ENCODE data around the gene FANCD2.

DNA sequence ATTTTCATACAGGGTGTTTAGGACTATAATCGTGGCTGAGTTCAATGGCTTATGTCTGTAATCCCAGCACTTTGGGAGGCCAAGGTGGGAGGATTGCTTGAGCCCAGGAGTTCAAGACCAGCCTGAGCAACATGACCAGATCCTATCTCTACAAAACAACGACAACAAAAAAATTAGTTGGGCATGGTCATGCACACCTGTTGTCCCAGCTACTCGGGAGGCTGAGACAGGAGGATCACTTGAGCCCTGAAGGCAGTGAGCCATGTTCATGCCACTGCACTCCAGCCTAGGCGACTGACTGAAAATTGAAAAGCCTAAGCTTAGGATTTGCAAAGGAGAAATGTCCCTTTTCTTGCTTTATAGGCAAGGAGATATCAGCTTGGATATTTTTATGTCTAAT is 90.7 kb downstream of the FANCD2 start:
- TF ChIP-seq EGR1 (IDR thresholded peaks at IDR 0.05; ENCODE audit: low read depth in 2 of 2) (no peak), CTCF (IDR thresholded peaks at IDR 0.05; ENCODE audit: low read depth, low read length, missing input control) (no peak), HNF4G (IDR thresholded peaks at IDR 0.05) (no peak), TAF1 (conservative IDR thresholded peaks at IDR 0.05) (no peak), FOXA1 (IDR thresholded peaks at IDR 0.05) (no peak), MAX (IDR thresholded peaks at IDR 0.05) (no peak), JUND (IDR thresholded peaks at IDR 0.05) (no peak), ZBTB33 (IDR thresholded peaks at IDR 0.05) (no peak), GABPA (IDR thresholded peaks at IDR 0.05 in 1 of 2, conservative IDR thresholded peaks at IDR 0.05 in 1 of 2) (no peak), RAD21 (IDR thresholded peaks at IDR 0.05) (no peak), HNF4A (conservative IDR thresholded peaks at IDR 0.05) (no peak), SP1 (IDR thresholded peaks at IDR 0.05) (no peak)
- TF ChIP-seq, protein P1, sequence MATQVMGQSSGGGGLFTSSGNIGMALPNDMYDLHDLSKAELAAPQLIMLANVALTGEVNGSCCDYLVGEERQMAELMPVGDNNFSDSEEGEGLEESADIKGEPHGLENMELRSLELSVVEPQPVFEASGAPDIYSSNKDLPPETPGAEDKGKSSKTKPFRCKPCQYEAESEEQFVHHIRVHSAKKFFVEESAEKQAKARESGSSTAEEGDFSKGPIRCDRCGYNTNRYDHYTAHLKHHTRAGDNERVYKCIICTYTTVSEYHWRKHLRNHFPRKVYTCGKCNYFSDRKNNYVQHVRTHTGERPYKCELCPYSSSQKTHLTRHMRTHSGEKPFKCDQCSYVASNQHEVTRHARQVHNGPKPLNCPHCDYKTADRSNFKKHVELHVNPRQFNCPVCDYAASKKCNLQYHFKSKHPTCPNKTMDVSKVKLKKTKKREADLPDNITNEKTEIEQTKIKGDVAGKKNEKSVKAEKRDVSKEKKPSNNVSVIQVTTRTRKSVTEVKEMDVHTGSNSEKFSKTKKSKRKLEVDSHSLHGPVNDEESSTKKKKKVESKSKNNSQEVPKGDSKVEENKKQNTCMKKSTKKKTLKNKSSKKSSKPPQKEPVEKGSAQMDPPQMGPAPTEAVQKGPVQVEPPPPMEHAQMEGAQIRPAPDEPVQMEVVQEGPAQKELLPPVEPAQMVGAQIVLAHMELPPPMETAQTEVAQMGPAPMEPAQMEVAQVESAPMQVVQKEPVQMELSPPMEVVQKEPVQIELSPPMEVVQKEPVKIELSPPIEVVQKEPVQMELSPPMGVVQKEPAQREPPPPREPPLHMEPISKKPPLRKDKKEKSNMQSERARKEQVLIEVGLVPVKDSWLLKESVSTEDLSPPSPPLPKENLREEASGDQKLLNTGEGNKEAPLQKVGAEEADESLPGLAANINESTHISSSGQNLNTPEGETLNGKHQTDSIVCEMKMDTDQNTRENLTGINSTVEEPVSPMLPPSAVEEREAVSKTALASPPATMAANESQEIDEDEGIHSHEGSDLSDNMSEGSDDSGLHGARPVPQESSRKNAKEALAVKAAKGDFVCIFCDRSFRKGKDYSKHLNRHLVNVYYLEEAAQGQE (IDR thresholded peaks at IDR 0.05): no peak
- TF ChIP-seq, protein P2, sequence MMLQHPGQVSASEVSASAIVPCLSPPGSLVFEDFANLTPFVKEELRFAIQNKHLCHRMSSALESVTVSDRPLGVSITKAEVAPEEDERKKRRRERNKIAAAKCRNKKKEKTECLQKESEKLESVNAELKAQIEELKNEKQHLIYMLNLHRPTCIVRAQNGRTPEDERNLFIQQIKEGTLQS (IDR thresholded peaks at IDR 0.05): no peak
